GM19324 (cell line): ENCODE data around the gene ASTN1.

Experiments
- ATAC-seq: cut with Tn5 transposase; IDR thresholded peaks from one replicate; pipeline ENCODE4 v1.9.1; 2021; ENCODE audit warnings: mild to moderate bottlenecking, moderate library complexity; ENCODE audit not compliant: unreplicated experiment, low FRiP score

The ASTN1 gene

GRCh38 chr1:177164380-177165068, at the start of gene ASTN1:
TSS of gene ASTN1 (minus strand) at chr1:177164712. CDS start at chr1:177164676, 36 bp downstream.
- no peak for ATAC-seq

- no peak for ATAC-seq
Observed at GRCh38 chr1:177211231-177211630, 46.7 kb upstream of the ASTN1 start.

GRCh38 chr1:177210071-177210470, 45.6 kb upstream of the ASTN1 start:
- no peak for ATAC-seq

- ATAC-seq, result no peak
Observed at GRCh38 chr1:177209357-177209756, 44.8 kb upstream of the ASTN1 start.

GRCh38 chr1:177208920-177209319, 44.4 kb upstream of the ASTN1 start:
- no peak for ATAC-seq

GRCh38 chr1:177206831-177207355, 42.4 kb upstream of the ASTN1 start:
- ATAC-seq, result no peak

- no peak for ATAC-seq
Observed at GRCh38 chr1:177200290-177200689, 35.8 kb upstream of the ASTN1 start.

GRCh38 chr1:177198243-177198642, 33.7 kb upstream of the ASTN1 start:
- no peak for ATAC-seq

GRCh38 chr1:177190308-177190970, 25.9 kb upstream of the ASTN1 start:
- no peak for ATAC-seq

- no peak for ATAC-seq
Observed at GRCh38 chr1:177186639-177187038, 22.1 kb upstream of the ASTN1 start.

GRCh38 chr1:177185209-177185608, 20.7 kb upstream of the ASTN1 start:
- ATAC-seq, result no peak

GRCh38 chr1:177183836-177184235, 19.3 kb upstream of the ASTN1 start:
- ATAC-seq, result no peak

- peak; percentile 91 for ATAC-seq
Observed at GRCh38 chr1:177181631-177182291, 17.2 kb upstream of the ASTN1 start.

GRCh38 chr1:177181280-177181630, 16.7 kb upstream of the ASTN1 start:
- ATAC-seq, result peak; percentile 6

GRCh38 chr1:177174921-177175634, 10.6 kb upstream of the ASTN1 start:
- no peak for ATAC-seq

- no peak for ATAC-seq
Observed at GRCh38 chr1:177173976-177174375, 9.5 kb upstream of the ASTN1 start.

GRCh38 chr1:177172866-177173265, 8.4 kb upstream of the ASTN1 start:
- no peak for ATAC-seq

GRCh38 chr1:177172272-177172671, 7.8 kb upstream of the ASTN1 start:
- ATAC-seq, result no peak

- ATAC-seq, result no peak
Observed at GRCh38 chr1:177171536-177172123, 7.1 kb upstream of the ASTN1 start.

GRCh38 chr1:177170756-177171535, 6.4 kb upstream of the ASTN1 start, which contains the start of gene BRINP2:
TSS of gene BRINP2 (plus strand) at chr1:177170958. CDS start at chr1:177229877, 58,919 bp downstream.
- ATAC-seq, result peak; percentile 89
